ENCODE measurements around the gene RALGAPA2. TPM values are rescaled to one million over a fixed set of nuclear protein-coding genes. Genes with fewer than 3 reads are reported as not detected.
A peak's percentile ranks its signal among the peaks of the same experiment; 100 is the strongest.

RALGAPA2 gene
- total RNA-seq, 3 donors from 2014 or later (not counting 1 experiment from before 2014, with no cell fraction given) = 26.6 to 33.9 (median 33.1) TPM

DNA sequence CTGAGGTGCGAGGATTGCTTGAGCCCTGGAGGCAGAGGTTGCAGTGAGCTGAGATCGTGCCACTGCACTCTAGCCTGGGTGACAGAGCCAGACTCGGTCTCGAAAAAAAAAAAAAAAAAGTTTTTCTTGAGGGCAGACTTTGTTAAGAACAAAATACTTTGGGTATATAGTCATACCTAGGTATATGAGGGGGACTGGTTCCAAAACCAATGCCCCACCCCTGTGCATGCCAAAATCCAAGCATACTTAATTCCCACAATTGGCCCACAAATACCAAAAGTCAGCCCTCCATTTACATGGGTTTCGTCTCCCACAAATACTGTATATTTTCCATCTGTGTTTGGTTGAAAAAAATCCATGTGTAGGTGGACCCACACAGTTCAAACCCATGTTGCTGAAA lies 224.6 kb downstream of the RALGAPA2 start:
- Histone ChIP-seq H3K4me3 (ENCODE audit: low read length) (no peak overlapping the region), H3K27ac (ENCODE audit: low read length) (no peak overlapping the region), H3K4me1 (ENCODE audit: control insufficient read depth, insufficient read depth, low read length) (no peaks in the 10 kb centered on the region), H3K9me3 (ENCODE audit: control insufficient read depth, insufficient read depth, low read length) (no peaks in the 10 kb centered on the region), H3K36me3 (ENCODE audit: control insufficient read depth, insufficient read depth, low read length) (peaks cover 18% of the 10 kb centered on the region), H3K27me3 (ENCODE audit: control insufficient read depth, insufficient read depth, low read length) (no peaks in the 10 kb centered on the region)
- TF ChIP-seq, protein P1, sequence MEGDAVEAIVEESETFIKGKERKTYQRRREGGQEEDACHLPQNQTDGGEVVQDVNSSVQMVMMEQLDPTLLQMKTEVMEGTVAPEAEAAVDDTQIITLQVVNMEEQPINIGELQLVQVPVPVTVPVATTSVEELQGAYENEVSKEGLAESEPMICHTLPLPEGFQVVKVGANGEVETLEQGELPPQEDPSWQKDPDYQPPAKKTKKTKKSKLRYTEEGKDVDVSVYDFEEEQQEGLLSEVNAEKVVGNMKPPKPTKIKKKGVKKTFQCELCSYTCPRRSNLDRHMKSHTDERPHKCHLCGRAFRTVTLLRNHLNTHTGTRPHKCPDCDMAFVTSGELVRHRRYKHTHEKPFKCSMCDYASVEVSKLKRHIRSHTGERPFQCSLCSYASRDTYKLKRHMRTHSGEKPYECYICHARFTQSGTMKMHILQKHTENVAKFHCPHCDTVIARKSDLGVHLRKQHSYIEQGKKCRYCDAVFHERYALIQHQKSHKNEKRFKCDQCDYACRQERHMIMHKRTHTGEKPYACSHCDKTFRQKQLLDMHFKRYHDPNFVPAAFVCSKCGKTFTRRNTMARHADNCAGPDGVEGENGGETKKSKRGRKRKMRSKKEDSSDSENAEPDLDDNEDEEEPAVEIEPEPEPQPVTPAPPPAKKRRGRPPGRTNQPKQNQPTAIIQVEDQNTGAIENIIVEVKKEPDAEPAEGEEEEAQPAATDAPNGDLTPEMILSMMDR (IDR thresholded peaks at IDR 0.05) = no peak
- H3K4me3 Mint-ChIP-seq = no peak overlapping the region
- ATAC-seq = no peak
- DNase-seq = no peak
- no peaks in the 10 kb centered on the region for H3K9me3 Mint-ChIP-seq
- WGBS (ENCODE audit: insufficient coverage) = 94% methylated on average over 2 of the region's 5 CpGs
- H3K27me3 Mint-ChIP-seq (ENCODE audit: low read depth in 2 of 2) = no peaks in the 10 kb centered on the region
- H3K4me1 Mint-ChIP-seq = no peaks in the 10 kb centered on the region
- peaks cover 23% of the 10 kb centered on the region for H3K36me3 Mint-ChIP-seq
- intact Hi-C loops (cut with micrococcal nuclease) = no loop called here
- no peak overlapping the region for H3K27ac Mint-ChIP-seq

DNA sequence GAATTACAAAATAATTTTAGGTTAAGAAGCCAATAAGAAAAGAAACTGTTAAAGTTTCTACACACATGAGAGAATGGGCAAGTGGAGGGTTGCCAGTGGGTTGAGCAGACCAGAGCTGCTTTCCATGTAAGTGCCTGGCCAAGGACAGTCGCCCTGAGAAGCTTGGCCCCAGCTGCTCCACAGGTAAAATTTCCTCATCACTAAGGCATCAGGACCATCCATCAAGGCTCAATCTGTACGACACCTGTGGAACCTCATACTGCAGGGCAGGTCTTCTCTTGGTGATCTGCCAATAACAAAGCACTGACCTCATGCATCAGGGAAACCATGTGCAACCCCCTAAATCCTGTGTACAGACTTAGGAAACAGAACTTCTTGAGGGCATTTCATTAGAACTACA lies 229.1 kb downstream of the RALGAPA2 start:
- no peaks in the 10 kb centered on the region for H3K4me1 ChIP-seq (ENCODE audit: control insufficient read depth, insufficient read depth, low read length)
- Mint-ChIP-seq H3K9me3 (no peaks in the 10 kb centered on the region), H3K4me1 (no peaks in the 10 kb centered on the region), H3K27me3 (ENCODE audit: low read depth in 2 of 2) (no peaks in the 10 kb centered on the region), H3K4me3 (no peak overlapping the region), H3K36me3 (peaks cover 9% of the 10 kb centered on the region), H3K27ac (no peak overlapping the region)
- ATAC-seq = no peak
- intact Hi-C loops (cut with micrococcal nuclease) = no loop called here
- H3K27me3 ChIP-seq (ENCODE audit: control insufficient read depth, insufficient read depth, low read length) = no peaks in the 10 kb centered on the region
- H3K9me3 ChIP-seq (ENCODE audit: control insufficient read depth, insufficient read depth, low read length) = no peaks in the 10 kb centered on the region
- no peak overlapping the region for H3K4me3 ChIP-seq (ENCODE audit: low read length)
- TF ChIP-seq, protein P1 (IDR thresholded peaks at IDR 0.05) = no peak
- 94% methylated on average over 2 of the region's 2 CpGs for WGBS (ENCODE audit: insufficient coverage)
- DNase-seq = no peak
- H3K27ac ChIP-seq (ENCODE audit: low read length) = no peak overlapping the region
- H3K36me3 ChIP-seq (ENCODE audit: control insufficient read depth, insufficient read depth, low read length) = peaks cover 7% of the 10 kb centered on the region

DNA sequence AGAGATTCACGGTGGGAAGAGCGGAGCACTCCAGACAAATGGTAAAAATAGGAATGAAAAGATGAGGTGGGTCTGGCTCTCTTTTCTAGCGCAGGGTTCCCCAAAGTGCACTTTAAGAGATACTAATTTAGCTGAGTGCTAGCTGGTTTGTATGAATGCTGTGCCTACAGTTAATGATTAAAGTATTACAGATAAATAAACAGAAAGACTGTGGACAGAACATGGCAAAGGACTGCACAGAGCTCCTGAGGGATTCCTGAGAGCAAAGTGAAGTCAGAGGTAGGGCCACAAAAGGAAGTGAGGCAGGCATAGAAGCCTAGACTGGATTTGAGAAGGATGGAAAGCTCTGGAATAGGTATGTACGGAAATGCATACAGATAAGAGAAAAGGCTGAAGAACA lies 230.0 kb downstream of the RALGAPA2 start:
- Mint-ChIP-seq H3K27ac (peak overlapping the region in 1 of 2 donors; percentile 31), H3K9me3 (no peaks in the 10 kb centered on the region), H3K27me3 (ENCODE audit: low read depth in 2 of 2) (no peaks in the 10 kb centered on the region), H3K36me3 (peaks cover 7% of the 10 kb centered on the region), H3K4me3 (no peak overlapping the region), H3K4me1 (no peaks in the 10 kb centered on the region)
- H3K4me3 ChIP-seq (ENCODE audit: low read length) = no peak overlapping the region
- DNase-seq (no peak), ATAC-seq (no peak)
- H3K9me3 ChIP-seq (ENCODE audit: control insufficient read depth, insufficient read depth, low read length) = no peaks in the 10 kb centered on the region
- no peaks in the 10 kb centered on the region for H3K27me3 ChIP-seq (ENCODE audit: control insufficient read depth, insufficient read depth, low read length)
- H3K4me1 ChIP-seq (ENCODE audit: control insufficient read depth, insufficient read depth, low read length) = no peaks in the 10 kb centered on the region
- peaks cover 4% of the 10 kb centered on the region for H3K36me3 ChIP-seq (ENCODE audit: control insufficient read depth, insufficient read depth, low read length)
- TF ChIP-seq, protein P1 (IDR thresholded peaks at IDR 0.05) = no peak
- 91% methylated on average over 4 of the region's 4 CpGs for WGBS (ENCODE audit: insufficient coverage)
- no peak overlapping the region for H3K27ac ChIP-seq (ENCODE audit: low read length)
- intact Hi-C loops (cut with micrococcal nuclease) = no loop called here

DNA sequence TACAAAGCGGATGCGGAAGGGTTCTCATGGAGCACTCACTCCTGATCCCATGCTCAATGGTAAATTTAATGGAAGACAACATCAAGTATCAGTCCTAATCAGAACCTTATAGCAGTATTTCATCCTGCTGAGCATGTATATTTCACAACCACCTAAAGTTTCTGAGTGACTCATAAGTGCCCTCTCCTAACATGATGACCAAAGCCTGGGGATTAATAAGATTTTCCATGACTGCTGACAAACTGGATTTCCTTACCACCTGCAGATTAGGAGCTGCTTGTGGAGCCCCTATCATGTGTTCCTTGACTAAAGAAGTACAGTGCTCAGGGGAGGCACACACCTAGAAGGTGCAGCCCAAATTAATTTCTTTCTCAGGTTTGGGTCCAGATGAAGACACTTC lies 231.8 kb downstream of the RALGAPA2 start:
- Mint-ChIP-seq H3K9me3 (no peaks in the 10 kb centered on the region), H3K4me3 (no peak overlapping the region), H3K4me1 (no peaks in the 10 kb centered on the region), H3K27ac (no peak overlapping the region), H3K36me3 (no peaks in the 10 kb centered on the region), H3K27me3 (ENCODE audit: low read depth in 2 of 2) (no peaks in the 10 kb centered on the region)
- H3K4me1 ChIP-seq (ENCODE audit: control insufficient read depth, insufficient read depth, low read length) = no peaks in the 10 kb centered on the region
- no peak for ATAC-seq
- H3K27ac ChIP-seq (ENCODE audit: low read length) = no peak overlapping the region
- intact Hi-C loops (cut with micrococcal nuclease) = no loop called here
- no peaks in the 10 kb centered on the region for H3K9me3 ChIP-seq (ENCODE audit: control insufficient read depth, insufficient read depth, low read length)
- TF ChIP-seq, protein P1 (IDR thresholded peaks at IDR 0.05) = no peak
- H3K27me3 ChIP-seq (ENCODE audit: control insufficient read depth, insufficient read depth, low read length) = no peaks in the 10 kb centered on the region
- H3K36me3 ChIP-seq (ENCODE audit: control insufficient read depth, insufficient read depth, low read length) = no peaks in the 10 kb centered on the region
- H3K4me3 ChIP-seq (ENCODE audit: low read length) = no peak overlapping the region
- DNase-seq = no peak
- WGBS (ENCODE audit: insufficient coverage) = 100% methylated on average over 2 of the region's 2 CpGs

Measured in natural killer cell (primary cell).